ENCODE data around the gene MCM9.

Gene MCM9

DNA sequence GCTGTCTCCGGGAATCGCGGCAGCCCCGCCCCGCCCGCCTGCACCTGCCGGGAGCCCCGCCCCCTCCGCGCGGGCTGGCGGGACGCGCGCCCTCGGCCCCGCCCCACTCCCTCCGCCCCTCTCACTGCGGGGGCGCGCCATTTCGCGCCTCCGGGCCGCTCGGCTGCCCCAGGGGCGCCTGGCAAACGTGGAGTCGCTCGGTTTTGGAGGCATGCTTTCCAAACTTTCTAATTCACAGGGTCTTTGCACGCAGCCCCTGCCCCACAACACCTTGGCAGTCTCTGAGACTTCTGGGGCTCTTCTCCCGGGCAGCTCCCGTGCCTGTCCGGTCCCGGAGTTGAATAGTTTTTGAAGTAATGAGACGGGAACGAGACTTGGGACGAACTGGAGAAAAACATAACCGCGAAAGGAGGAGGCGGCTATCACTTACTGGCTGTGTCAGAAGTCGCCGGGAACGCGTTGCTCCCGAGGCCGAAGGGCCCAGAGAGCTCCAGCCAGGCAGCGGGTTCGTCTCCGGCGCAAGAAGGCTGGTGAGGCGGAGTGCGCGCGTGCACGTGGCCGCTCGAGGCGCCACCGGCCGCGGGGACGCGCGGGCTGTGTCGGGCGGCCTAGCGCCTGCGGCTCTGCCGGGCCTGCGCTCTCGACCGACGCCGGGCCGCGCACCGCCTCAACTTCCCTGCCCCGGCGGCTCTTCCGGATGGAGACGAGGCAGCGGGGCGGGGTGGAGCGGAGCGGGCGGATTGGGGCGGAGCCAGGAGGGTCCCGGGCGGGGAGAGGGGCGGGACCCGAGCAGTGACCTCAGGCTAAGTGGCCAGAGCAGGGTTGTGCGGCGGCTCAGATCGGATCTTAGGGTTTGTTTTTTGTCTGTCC is at the start of gene MCM9:
MCM9 (minus strand) TSS at position 699 of the 870 bp plus-strand sequence. CDS start 3,436 bp downstream, outside the sequence.
- DNase-seq: peak; percentile 87

DNA sequence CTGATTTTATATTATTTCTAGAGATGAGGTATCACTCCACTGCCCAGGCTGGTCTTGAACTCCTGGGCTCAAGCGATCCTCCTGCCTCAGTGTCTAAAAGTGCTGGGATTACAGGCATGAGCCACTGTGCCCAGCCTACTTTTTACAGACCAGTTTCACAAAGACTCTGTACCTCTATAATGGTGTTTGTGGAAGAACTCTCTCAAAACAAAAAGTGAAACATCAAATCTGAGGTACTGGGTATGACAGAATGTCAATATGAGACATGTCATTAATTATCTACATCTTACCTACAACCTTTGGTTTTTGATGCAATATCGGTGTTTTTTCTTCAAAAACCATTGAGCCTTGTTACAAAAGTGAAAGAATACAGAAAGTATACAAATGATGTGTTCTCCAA is 49.4 kb upstream of the MCM9 start:
- no peak for DNase-seq

GRCh38 chr6:118982575-118982911 is 47.6 kb upstream of the MCM9 start:
- DNase-seq: no peak

- DNase-seq: no peak
Measured at GRCh38 chr6:118981884-118982574, 47.1 kb upstream of the MCM9 start.

- DNase-seq: no peak
Measured at GRCh38 chr6:118980063-118980462, 45.1 kb upstream of the MCM9 start.

DNA sequence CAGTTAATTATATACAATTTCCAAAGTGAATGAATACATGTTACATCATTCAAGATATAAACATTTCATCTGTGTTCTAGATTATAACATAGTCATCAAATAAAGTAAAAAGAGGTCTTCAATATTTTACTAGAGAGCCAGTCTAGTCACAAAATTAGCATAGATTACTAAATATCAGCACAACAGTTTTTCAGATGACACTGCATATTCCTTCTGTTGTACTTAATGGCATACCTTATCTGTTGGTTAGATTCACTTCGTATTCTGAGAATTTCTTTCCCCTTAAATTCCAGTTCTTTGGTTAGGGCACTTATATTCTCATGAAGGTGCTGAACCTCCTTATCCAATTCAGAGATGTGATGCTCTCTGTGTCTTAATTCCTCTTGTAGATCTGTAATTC is 39.8 kb upstream of the MCM9 start:
- no peak for DNase-seq

DNA sequence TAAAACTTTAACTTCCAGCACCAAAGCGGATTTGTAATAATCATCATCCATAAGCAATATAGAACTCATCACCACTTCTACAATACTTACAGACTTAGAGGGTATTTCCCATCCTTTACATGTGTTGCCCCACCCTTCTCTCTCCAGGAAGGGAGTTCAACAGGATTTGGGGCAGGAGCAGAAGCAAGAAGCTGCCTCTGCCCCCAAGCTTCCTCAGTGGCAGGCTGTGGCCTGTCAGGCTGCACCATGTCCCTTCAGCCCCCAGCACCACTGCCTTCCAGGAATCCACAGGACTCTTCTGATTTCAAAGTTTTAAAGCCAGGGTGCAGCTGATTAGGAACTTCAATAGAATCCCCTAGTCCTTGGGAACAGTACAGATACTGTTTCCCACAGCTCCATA is 36.7 kb upstream of the MCM9 start:
- no peak for DNase-seq

DNA sequence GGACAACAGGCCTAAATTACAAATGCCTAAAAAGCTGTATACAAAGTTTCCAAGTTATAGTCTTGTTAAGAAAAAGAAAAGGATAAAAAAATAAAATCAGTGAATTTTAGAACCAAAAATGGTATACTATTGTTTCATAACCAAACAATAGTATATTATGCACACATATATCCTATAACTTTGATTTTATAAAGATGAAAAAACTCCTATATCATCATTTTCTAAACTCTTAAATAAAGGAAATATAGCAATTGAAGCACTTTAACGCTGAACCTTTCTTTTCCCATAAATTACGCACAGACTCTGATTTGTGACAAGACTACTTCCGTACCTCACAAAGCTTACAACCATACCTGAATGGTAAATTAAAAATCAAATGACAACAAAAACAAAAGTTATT is 35.9 kb upstream of the MCM9 start:
- no peak for DNase-seq

- no peak for DNase-seq
Measured at GRCh38 chr6:118968416-118968815, 33.5 kb upstream of the MCM9 start.

DNA sequence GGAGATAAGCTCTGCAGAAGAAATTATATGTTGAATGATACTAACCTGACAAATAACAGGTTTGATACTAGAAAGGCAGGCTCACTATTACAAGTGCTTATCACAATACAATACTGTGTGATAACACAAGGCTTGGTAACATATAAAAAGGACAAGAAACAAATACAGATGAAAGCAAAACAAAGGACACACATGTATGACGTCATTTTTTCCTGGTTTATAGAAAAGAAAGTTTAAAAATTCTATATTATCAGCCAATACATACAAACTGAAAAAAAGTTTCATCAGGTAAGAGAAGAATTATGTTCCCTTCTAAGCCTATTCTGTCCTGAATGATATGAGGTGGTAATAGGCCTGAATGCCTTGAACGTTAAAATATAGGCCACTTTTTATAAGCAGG is 32.3 kb upstream of the MCM9 start:
- no peak for DNase-seq

DNA sequence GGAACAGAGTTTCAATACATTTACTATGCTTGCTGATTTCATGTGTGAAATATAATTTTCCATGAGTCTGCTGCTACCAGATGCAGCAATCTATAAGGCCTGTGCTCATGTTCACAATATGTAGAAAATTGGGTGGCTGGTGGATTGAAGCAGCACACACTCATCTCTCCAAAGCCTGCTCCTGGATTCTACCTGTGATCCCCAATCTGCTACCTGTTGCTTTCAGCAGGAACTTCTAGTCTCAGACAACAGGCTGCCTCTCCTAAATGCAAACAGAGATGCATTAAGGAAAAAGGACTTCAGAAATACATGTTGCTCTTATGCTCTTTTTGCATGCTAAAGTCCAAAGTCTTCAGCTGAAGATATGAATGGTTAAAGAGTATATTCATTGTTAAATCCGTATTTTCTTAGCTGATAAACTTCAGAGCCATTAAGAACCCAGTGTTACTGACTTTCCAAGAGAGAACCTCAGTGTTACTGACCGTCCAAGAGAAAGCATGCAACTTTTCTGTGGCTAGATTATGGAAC is 30.9 kb upstream of the MCM9 start:
- DNase-seq: no peak

GRCh38 chr6:118965371-118965770 is 30.4 kb upstream of the MCM9 start:
- DNase-seq: no peak

DNA sequence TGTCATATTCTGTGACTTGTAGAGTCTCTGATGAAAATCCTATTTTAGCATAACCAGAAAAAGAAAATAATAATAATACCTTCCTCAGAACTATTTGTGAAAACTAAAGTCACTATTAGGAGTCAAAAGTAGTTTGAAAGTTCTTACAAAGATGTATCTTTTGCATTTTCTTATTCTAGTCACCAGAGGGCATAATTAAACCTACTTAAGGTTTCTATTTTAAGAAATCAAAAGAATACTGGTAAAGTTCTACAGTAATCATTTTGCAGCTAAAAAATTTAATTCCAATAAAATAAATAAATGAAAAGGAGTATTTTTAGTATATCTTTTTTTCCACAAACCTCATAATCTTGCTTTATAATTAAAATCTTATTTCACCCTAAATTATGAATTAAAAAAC is 28.0 kb upstream of the MCM9 start:
- DNase-seq: no peak

- no peak for DNase-seq
Measured at GRCh38 chr6:118959903-118960302, 24.9 kb upstream of the MCM9 start.

- no peak for DNase-seq
Measured at GRCh38 chr6:118953391-118953790, 18.4 kb upstream of the MCM9 start.

GRCh38 chr6:118952683-118953082 is 17.7 kb upstream of the MCM9 start:
- DNase-seq: no peak

DNA sequence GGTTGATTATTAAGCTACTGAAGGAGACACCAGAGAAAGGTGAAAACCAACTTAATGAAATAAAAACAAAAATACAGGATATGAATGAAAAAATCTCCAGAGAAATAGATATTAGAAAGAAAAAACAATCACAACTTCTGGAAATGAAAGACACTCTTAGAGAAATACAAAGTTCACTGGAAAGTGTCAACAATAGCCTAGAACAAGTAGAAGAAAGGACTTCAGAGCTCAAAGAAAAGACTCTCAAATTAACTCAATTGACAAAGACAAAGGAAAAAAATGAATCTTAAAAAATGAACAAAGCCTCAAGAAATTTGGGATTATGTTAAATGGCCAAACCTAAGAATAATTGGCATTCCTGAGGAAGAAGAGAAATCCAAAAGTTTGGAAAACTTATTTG is 10.3 kb upstream of the MCM9 start:
- DNase-seq: no peak

GRCh38 chr6:118940770-118941169 is 5.8 kb upstream of the MCM9 start:
- DNase-seq: no peak

DNA sequence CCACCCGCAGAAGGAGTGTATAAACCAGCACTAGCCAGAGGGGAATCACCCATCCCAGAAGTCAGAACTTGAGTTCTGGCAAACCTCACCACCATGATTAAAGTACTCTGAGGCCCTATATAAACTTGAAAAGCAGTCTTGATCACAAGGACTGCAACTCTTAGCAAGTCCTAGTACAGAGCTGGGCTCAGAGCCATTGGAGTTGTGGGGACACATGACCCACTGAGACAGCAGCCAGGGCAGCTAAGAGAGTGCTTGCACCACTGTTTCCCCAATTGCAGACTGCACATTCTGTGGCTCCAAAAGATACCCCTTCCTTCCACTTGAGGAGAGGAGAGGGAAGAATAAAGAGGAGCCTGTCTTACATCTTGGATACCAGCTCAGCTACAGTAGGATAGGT is 4.7 kb upstream of the MCM9 start:
- no peak for DNase-seq

DNA sequence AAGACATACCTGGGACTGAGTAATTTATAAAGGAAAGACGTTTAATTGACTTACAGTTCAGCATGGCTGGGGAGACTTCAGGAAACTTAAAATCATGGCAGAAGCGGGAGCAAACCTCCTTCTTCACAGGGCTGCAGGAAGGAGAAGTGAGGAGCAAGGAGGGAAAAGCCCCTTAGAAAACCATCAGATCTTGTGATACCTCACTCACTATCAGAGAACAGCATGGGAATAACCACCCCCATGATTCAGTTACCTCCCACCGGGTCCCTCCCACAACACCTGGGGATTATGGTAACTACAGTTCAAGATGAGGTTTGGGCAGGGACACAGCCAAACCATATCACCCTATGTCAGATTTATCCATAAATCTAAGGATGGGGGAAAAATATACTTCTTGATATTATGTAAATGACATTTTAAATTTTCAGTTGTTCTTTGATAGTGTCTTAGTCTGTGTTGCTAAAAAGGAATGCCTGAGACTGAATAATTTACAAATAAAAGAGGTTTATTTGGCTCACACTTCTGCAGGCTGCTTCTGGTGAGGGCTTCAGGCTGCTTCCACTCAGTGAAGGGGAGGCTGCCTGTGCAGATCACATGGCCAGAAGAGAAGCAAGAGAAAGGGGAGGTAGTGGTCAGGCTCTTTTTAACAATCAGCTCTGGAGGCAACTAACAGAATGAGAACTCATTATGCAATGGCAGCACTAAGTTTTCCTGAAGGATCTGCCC is 1.2 kb upstream of the MCM9 start:
- no peak for DNase-seq

- DNase-seq: no peak
Measured at GRCh38 chr6:118935331-118935668, 341 bp upstream of the MCM9 start.

GRCh38 chr6:118933855-118934460 is 1.0 kb downstream of the MCM9 start:
- DNase-seq: no peak

DNA sequence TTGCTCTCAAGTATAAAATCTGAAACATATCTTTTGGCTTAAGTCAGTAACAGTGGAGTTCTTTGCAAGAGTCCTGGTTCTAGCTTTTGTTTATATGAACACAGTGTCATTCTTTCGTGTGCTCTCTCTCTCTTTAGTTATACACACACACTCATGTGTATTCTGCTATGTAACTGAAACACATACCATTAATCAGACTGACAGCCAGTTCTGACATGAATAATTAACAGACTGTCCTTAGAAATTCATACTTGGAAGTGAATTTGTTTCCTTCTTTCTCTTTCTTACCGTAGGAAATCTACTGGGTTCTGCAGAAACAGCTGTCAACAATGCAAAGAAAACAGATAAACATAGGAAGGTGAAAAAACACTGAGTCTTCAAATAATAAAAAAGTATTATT is 2.5 kb downstream of the MCM9 start:
- DNase-seq: no peak

Data from activated naive CD4-positive, alpha-beta T cell treated with Interleukin-2 at 50 U/mL for 16 hours (primary cell).